GM18858 (cell line): ENCODE data around the gene CADPS.

Source experiments
- ATAC-seq: cut with Tn5 transposase; IDR thresholded peaks from one replicate; pipeline ENCODE4 v1.9.1; 2021; ENCODE audit not compliant: unreplicated experiment

Gene CADPS

DNA sequence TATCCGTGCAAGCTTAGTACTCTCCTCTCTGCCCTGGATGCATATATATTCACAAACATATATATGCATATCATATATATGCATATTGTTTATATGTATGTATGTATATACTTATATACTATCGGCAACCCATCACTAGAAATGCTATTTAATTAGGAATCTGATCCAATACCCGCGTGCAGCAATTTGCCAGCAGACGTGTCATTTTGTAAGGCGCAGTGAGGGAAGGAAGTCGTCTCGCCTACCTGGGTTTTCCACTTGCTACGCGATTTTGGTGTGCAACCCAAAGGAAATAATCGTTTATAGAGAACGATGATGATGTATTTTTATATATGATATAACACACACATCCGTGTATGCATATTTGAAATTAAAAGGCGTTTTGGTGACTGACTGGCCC is 496.3 kb downstream of the CADPS start:
- ATAC-seq: no peak

DNA sequence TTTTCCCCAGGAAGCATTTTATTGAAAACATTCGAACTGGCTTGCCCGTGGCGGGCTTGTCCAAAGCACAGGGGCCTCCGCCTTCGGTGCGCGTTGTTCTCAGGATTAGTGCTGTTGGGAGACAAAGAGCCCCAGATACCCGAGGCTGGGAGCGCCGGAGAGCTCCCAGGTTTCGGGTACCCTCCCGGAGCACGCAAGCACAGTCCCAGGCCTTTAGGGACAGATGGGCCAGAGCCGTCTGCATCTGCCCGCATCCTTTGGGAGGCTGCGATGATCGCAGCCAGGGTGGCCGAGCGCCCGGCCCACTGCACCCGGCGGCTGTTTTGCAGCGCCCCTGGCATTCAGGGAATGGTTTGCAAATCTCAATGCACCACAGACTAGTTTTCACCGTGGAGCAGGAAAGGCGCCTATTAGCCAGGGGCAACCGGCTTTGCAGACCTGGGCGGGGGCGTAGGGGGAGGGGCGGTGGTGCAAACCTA is 496.9 kb downstream of the CADPS start:
- ATAC-seq: no peak

DNA sequence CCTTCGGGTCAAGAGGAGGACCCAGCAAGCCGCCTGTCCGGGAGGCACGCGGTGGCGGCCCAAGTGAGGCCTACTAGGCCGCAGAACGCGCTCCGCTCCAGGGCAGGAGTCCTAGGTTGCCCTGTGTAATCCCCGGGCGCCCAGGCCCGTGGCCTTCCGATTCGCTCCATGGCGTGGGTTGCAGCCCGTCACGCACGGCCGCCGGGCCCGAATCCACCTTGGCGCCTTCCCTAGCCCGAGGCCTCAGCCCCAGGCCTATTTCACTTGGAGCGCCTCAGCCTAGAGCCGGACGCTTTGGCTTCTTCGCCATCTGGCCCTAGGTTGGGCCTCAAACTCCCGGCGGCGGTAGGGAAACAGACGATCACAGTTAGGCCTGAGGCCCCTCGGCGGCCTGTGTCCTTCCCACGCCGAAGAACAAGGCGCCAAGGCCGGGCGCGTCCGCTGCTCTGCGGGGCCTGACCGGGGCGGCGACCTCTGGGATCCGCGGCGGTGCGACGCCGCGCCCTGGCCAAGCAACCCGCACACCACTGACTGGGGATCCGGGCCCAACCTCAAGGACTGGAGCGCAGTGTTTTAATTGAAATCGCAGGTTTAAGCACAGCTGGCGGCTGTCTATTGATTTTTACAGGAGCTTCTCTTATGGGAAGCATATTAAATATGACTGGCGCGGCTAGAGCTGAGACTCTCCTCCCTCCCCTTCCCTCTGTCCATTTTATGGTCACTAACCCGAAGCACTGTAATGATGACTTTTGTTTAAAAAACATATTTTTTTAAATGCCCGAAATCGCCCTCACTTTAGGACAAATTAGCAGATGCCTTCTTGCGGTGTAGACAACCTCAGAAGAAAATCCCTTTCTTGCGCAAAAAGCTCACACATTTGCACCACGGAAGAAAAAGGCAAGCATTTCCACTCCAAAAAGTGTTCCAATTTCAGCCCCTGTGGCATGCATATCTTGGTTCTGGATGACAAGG is 498.0 kb downstream of the CADPS start:
- no peak for ATAC-seq

DNA sequence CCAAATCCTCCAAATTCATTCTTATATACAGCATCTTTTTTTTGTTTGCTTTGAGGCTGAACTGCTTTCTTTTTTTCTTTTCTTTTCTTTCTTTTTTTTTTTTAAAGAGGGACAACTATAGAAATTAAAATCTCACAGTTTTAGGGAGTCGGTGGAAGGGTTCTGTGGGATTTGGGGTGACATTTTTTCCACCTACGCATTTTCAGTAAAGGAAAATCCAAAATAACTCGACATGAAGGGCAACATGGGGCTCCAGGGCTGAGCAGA is 498.8 kb downstream of the CADPS start:
- no peak for ATAC-seq

DNA sequence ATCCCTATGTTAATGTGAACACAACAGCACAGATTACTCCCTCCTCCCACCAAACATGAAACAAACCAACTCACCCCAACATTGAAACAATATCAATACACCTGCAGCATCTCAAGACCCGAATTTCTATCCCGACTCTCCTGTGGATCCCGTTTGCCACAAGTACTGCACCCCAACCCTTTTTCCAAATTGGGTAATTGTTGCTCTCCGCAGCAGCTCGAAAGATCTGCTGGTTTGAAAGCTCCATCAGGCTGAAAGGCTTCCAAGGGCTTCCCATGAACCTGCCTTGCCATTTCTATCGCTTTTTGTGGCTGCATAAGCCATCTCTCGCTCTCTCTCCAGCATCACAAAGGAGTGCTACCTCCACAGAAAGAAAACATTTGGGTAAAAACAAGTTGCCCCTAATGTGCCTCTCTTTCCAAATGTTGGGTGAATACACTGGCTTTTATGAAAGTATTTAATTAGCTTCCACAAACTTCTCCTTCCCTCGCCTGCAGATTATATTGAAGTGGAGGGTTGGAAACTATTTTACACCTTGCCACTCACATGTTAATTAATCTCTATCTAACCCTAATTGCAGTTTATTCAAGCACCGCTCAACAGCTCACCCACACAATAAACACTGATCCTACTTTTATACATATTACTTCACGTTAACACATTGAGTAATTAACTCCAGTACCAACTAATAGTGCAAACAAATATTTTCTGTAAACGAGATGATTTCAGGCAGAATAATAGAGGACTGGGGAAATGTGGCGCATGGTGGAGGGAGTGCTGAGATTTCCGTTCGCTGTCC is 499.4 kb downstream of the CADPS start:
- ATAC-seq: no peak

- no peak for ATAC-seq
Measured at GRCh38 chr3:62374341-62375218, 500.6 kb downstream of the CADPS start.

DNA sequence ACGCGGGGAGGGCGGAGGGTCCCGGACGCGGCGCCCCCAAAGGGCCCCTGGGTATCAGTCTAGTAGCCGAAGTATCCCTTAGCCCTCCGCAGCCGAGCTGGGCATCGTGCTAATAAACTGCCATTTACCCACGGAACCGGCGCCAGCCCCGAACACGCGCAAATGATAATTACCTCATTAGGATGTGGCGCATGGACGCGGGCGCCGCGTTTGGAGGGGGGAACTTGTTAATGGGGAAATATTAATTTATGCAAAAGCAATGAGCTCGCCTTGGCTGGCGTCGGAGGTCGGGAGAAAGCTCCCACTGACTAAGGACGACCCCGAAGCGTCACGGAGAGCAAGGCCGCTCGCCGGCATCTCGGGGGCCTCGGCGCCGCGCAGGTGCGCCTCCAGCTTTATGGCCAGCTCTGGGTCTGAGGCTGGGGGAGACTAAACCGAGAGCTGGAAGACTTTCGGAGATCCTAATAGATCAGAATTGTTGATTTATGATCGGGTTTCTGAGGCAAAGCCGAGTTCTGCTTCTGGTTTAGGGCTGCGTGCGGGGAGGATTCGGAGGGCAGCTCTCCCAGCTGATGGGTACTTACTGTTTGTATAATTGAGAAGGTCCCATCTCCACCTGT is 501.4 kb downstream of the CADPS start:
- no peak for ATAC-seq

DNA sequence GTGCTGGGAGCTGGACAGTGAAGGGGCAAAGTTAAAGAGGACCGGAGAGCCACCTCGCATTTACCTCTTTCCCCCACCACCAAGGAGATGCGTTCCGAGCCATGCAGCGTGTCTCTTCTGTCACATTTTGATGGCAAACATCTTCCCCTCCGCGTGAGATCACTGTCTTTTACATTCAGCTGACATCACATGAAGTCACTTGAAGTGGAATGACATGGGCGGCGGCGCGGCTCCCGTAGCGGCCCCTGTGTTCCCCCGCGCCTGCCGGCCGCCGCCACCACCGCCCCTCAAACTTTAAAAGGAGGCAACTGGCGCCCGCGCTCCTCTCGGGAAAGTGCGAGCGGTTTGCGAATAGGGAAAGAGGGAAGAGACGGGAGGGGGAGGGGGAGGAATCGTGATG is 502.0 kb downstream of the CADPS start, which contains the start of gene FEZF2:
FEZF2 (minus strand) TSS at position 336 of the 400 bp plus-strand sequence. CDS start 682 bp downstream, outside the sequence.
- no peak for ATAC-seq

DNA sequence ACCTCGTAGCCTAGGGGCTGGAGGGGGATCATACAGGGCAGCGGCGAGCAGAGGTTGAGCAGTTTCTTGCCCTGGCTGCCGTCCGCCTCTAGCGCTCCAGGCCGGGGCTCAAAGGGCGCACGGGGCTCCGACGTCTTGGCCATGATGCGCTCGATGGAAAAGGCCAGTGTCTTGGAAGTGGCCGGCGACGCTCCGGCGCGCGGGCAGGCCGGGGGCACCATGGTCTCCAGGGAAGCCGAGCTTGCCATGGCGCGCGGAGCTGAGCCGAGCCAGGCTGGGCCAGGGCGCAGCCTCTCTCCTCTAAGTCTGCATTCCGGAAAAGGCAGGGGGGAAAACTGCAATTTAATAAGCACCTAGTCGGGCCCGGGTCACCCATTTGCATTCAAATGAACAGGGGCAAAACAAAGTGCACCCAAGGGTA is 502.6 kb downstream of the CADPS start:
- ATAC-seq: no peak

DNA sequence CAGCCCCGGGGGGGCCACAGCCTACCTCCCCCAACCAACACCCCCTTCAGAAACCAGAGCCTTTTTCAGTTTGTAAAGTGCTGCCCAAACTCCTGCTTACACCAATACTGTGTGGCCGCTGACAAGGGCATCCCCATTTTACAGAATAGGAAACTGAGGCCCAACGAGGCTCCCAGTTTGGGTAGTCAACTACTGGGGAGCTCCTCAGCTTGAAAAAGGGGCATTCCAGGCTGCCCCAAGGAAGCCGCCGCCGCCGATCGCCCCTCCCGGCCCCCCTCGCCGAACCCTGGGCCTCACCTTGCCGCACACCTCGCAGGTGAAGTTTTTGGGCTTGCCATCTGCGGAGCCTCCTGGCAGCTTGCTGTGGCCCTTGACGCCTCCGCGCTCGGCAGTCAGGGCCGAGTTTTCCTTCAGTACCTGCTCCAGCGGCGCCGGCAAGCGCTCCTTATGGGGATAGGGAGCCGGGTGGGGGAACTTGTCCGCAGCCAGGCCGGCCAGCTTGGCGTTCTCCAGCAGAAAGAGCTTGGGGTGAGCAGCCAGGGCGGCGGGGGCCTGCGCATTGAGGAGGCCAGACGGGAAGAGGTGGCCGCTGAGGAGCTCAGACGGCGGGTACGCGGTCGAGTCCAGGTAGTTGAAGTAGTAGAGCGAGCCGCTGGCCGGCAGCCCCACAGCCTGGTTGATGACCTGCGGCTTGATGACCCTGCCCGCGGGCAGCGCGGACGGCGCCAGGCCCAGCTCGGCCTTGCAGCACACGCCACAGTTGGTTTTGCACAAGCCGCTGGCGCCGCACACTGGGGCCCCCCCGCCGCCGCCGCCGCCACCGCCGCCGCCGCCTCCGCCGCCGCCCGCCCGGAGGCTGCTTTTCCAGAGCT is 503.3 kb downstream of the CADPS start:
- ATAC-seq: no peak

- no peak for ATAC-seq
Measured at GRCh38 chr3:62370858-62371719, 504.1 kb downstream of the CADPS start.

- no peak for ATAC-seq
Measured at GRCh38 chr3:62370112-62370857, 504.9 kb downstream of the CADPS start.

DNA sequence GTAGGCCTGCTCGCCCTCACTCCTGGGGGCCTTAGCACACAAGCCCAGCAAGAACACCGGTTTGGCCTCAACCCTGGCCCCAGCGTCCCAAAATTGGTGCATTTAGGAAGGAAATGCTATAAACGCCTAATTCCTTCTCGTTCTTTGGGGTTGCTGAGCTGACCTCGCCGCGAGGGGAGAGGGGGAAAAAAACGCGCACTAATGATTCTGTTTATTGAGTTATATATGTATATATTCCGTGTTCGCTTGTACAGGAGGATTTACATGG is 505.8 kb downstream of the CADPS start:
- ATAC-seq: no peak

- ATAC-seq: no peak
Measured at GRCh38 chr3:62368705-62369475, 506.3 kb downstream of the CADPS start.

DNA sequence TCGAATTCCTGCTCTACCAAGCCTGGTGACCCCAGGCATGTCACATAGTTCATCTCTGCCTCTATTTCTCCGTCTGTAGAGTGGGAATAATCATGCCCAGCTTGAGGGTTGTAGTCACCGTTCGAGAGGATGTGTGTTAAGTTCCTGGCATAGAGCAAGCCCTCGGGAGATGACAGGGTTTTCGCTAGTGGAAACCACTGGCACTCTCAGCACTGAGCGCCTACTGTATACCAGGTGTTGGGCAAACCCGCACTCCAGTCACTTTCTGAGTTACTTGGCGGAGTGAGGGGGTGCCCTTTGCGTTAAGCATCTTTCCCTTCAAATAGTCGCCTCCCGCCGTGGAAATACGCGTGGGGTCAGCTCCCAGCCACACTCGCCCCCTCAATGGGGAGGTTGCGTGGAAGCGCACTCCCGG is 506.9 kb downstream of the CADPS start:
- no peak for ATAC-seq

DNA sequence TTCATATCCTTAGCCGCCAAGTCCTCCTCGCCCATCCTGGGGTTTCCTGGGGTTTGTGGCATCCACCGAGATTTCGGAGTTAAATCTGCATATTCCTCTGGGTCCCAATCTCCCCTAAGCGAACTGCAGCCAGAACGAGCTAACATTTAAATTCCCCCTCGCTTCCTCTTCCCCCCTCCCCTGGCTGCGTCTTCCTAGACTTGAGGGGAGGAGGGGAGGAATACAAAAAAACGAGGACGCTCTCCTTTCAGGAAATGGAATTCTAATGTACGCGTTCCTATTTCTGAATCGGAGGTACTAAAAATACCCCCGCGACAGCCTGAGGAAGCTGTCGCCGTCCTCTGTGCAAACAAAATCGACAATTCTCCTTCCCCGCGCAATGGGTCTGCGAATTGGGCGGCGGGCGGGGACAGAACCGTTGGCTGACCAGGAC is 507.4 kb downstream of the CADPS start:
- no peak for ATAC-seq

DNA sequence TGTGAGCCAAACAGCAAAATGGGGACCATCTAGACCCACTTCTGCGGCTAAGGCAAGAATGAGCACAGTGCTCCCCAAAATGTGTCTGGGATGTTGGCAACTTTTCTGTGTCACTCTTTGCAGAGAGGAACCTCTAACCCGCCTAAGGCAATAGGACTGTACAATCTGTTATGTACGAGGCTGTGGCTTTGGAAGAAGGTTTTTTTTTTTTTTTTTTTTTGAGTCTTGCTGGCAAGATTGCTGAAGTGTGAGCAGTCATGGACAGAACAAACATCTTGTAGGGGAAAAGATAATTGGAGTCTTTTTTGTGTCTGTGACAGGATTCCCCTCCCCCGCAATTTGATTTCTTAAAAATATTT is 509.1 kb downstream of the CADPS start:
- ATAC-seq: no peak
